ENCODE data around the gene AUTS2. TPM values are rescaled to one million over a fixed set of nuclear protein-coding genes. Genes with fewer than 3 reads are reported as not detected.

The AUTS2 gene
- total and polyA plus RNA-seq, 2 donors (not counting 1 experiment from before 2014, with no cell fraction given), result 0.60 to 9.1 TPM

GRCh38 chr7:70470746-70471145, 872.5 kb downstream of the AUTS2 start:
- no peaks in the 10 kb centered on the region for H3K36me3 ChIP-seq (ENCODE audit: control insufficient read depth, insufficient read depth, low read length)
- no peaks in the 10 kb centered on the region for H3K4me1 ChIP-seq (ENCODE audit: control insufficient read depth, extremely low read depth, insufficient read depth, low read length)
- no peak overlapping the region for H2AFZ ChIP-seq (ENCODE audit: low read length)

GRCh38 chr7:70472601-70473237, 874.4 kb downstream of the AUTS2 start:
- H3K9me3 ChIP-seq (ENCODE audit: control insufficient read depth, insufficient read depth, low read depth, low read length), result no peaks in the 10 kb centered on the region
- no peaks in the 10 kb centered on the region for H3K36me3 ChIP-seq (ENCODE audit: control insufficient read depth, insufficient read depth, low read length)
- H3K4me1 ChIP-seq (ENCODE audit: control insufficient read depth, extremely low read depth, insufficient read depth, low read length), result no peaks in the 10 kb centered on the region
- DNase-seq (ENCODE audit: low read depth in 2 of 2), result no peak
- H3K79me2 ChIP-seq (ENCODE audit: control insufficient read depth, insufficient read depth, low read length), result no peaks in the 10 kb centered on the region
- no peaks in the 10 kb centered on the region for H4K20me1 ChIP-seq (ENCODE audit: control insufficient read depth, extremely low read depth, insufficient read depth, low read length)
- no peak overlapping the region for H3K4me3 ChIP-seq (replicated peaks in 1 of 4; ENCODE audit: control extremely low read depth in 1 of 4, insufficient read depth in 1 of 4, low read depth in 3 of 4, low read length in 4 of 4)
- no peak for TF ChIP-seq EZH2 (IDR thresholded peaks at IDR 0.05; ENCODE audit: low read length, missing control alignments)
- TF ChIP-seq CTCF (conservative IDR thresholded peaks at IDR 0.05 in 1 of 2, IDR thresholded peaks at IDR 0.05 in 1 of 2; ENCODE audit: low read depth in 1 of 2, low read length in 2 of 2), result no peak
- no peaks in the 10 kb centered on the region for H3K27me3 ChIP-seq (ENCODE audit: control insufficient read depth, insufficient read depth, low read length)
- no peak overlapping the region for H2AFZ ChIP-seq (ENCODE audit: low read length)
- no peak overlapping the region for H3K4me2 ChIP-seq (ENCODE audit: extremely low read depth, insufficient read depth, low read length)
- H3K9ac ChIP-seq (ENCODE audit: insufficient read depth, low read length), result no peak overlapping the region
- H3K27ac ChIP-seq (ENCODE audit: insufficient read depth, low read length), result no peak overlapping the region

More at GRCh38 chr7:70470746-70471145, 872.5 kb downstream of the AUTS2 start:
- DNase-seq (ENCODE audit: low read depth in 2 of 2), result no peak
- Histone ChIP-seq H3K9me3 (ENCODE audit: control insufficient read depth, insufficient read depth, low read depth, low read length) (no peaks in the 10 kb centered on the region), H3K79me2 (ENCODE audit: control insufficient read depth, insufficient read depth, low read length) (no peaks in the 10 kb centered on the region), H3K4me2 (ENCODE audit: extremely low read depth, insufficient read depth, low read length) (no peak overlapping the region), H4K20me1 (ENCODE audit: control insufficient read depth, extremely low read depth, insufficient read depth, low read length) (no peaks in the 10 kb centered on the region), H3K4me3 (replicated peaks in 1 of 4; ENCODE audit: control extremely low read depth in 1 of 4, insufficient read depth in 1 of 4, low read depth in 3 of 4, low read length in 4 of 4) (no peak overlapping the region), H3K27me3 (ENCODE audit: control insufficient read depth, insufficient read depth, low read length) (no peaks in the 10 kb centered on the region), H3K27ac (ENCODE audit: insufficient read depth, low read length) (no peak overlapping the region), H3K9ac (ENCODE audit: insufficient read depth, low read length) (no peak overlapping the region)
- no peak for TF ChIP-seq EZH2 (IDR thresholded peaks at IDR 0.05; ENCODE audit: low read length, missing control alignments)
- no peak for TF ChIP-seq CTCF (conservative IDR thresholded peaks at IDR 0.05 in 1 of 2, IDR thresholded peaks at IDR 0.05 in 1 of 2; ENCODE audit: low read depth in 1 of 2, low read length in 2 of 2)

- H3K4me1 ChIP-seq (ENCODE audit: control insufficient read depth, extremely low read depth, insufficient read depth, low read length), result no peaks in the 10 kb centered on the region
- H2AFZ ChIP-seq (ENCODE audit: low read length), result no peak overlapping the region
- no peak overlapping the region for H3K4me2 ChIP-seq (ENCODE audit: extremely low read depth, insufficient read depth, low read length)
- no peak overlapping the region for H3K9ac ChIP-seq (ENCODE audit: insufficient read depth, low read length)
- no peak for DNase-seq (ENCODE audit: low read depth in 2 of 2)
- no peaks in the 10 kb centered on the region for H3K36me3 ChIP-seq (ENCODE audit: control insufficient read depth, insufficient read depth, low read length)
- H3K9me3 ChIP-seq (ENCODE audit: control insufficient read depth, insufficient read depth, low read depth, low read length), result no peaks in the 10 kb centered on the region
- no peak overlapping the region for H3K4me3 ChIP-seq (replicated peaks in 1 of 4; ENCODE audit: control extremely low read depth in 1 of 4, insufficient read depth in 1 of 4, low read depth in 3 of 4, low read length in 4 of 4)
- no peaks in the 10 kb centered on the region for H3K27me3 ChIP-seq (ENCODE audit: control insufficient read depth, insufficient read depth, low read length)
- TF ChIP-seq EZH2 (IDR thresholded peaks at IDR 0.05; ENCODE audit: low read length, missing control alignments), result no peak
- TF ChIP-seq CTCF (conservative IDR thresholded peaks at IDR 0.05 in 1 of 2, IDR thresholded peaks at IDR 0.05 in 1 of 2; ENCODE audit: low read depth in 1 of 2, low read length in 2 of 2), result no peak
- H4K20me1 ChIP-seq (ENCODE audit: control insufficient read depth, extremely low read depth, insufficient read depth, low read length), result no peaks in the 10 kb centered on the region
- no peak overlapping the region for H3K27ac ChIP-seq (ENCODE audit: insufficient read depth, low read length)
- H3K79me2 ChIP-seq (ENCODE audit: control insufficient read depth, insufficient read depth, low read length), result no peaks in the 10 kb centered on the region
Measured at GRCh38 chr7:70474639-70475234, 876.5 kb downstream of the AUTS2 start.
